GM12873 (cell line): ENCODE data around the gene UBA52.

Source experiments
- CTCF ChIP-seq: IDR thresholded peaks from 2 replicates; pipeline ENCODE4 v1.5.1; 2012; ENCODE audit warnings: low read depth, mild to moderate bottlenecking, moderate library complexity, low read length, control low read depth; ENCODE audit not compliant: insufficient read depth; ENCODE audit errors: missing control alignments

Gene UBA52

GRCh38 chr19:18542941-18543813 is 28.5 kb upstream of the UBA52 start, which contains the start of gene FKBP8:
TSS of gene FKBP8 (minus strand) at chr19:18543573. CDS start at chr19:18541970, 1,603 bp downstream.
- TF ChIP-seq CTCF, result no peak

DNA sequence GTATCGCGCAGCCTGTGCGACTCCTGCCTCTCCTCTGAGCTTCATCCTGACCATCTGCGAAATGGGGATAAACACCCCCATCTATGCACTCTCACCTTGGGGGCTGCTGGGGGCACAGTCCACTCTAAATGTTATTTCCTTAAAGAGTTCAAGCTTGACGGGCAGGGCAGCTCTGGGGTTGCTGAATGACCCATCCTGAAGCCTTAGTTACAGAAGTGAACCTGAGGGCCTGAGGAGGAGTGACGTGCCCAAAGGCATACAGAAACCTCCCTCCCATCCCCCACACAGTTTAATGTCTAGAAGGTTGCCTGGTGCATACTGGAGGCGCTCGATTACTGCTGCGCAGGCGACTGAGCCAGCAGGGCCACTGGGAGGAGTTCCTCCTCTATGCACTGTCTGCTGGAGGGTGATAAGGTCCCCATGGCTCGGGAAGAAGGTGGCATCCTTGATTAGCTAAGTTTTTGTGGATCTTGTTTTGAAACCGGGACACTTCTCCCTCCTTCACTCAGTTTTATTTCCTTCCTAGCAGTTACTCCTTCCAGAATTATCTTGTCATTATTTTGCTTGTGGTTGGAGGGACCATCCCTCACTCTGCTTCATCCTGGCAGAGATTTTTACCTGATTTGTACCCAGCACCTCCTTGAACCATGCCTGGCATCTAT is 27.7 kb upstream of the UBA52 start:
- peak; percentile 32 for TF ChIP-seq CTCF

- TF ChIP-seq CTCF, result no peak
These were observed 20.0 kb upstream of the UBA52 start for GRCh38 chr19:18551631-18552030.

- TF ChIP-seq CTCF, result no peak
These were observed 14.1 kb upstream of the UBA52 start, which contains the start of gene KXD1 for GRCh38 chr19:18557411-18558201. TSS of gene KXD1 (plus strand) at chr19:18557870. CDS start at chr19:18562057, 4,187 bp downstream.

- TF ChIP-seq CTCF, result no peak
These were observed 13.5 kb upstream of the UBA52 start for GRCh38 chr19:18558202-18558555.

DNA sequence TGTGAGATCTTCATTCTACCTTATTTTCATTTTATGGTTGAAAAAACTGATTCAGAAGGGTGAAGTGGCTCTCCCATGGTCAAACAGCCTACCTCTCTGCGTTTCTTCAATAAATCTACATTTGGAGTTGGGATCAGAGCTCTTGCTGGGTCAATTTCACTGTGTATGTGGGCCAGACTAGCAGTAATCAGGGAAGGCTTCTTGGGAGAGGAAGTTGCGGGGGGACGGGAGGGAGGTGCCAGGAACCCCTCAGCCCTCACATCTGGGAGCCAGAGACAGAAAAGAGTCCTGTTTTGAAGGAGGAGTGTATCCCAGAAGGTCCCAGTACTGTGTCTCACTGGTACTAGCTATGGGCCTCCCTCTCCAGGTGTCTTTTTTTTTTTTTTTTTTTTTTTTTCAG is 13.1 kb upstream of the UBA52 start:
- TF ChIP-seq CTCF, result no peak

- no peak for TF ChIP-seq CTCF
These were observed 12.0 kb upstream of the UBA52 start for GRCh38 chr19:18559685-18560084.
